Colonic mucosa (tissue), 4 donors: Measurements from ENCODE around the gene TIMELESS. TPM values are rescaled to one million over a fixed set of nuclear protein-coding genes. Genes with fewer than 3 reads are reported as not detected.

ENCODE experiments used
- DNase-seq: peaks from one replicate; pipeline ENCODE4 v3.0.0-alpha.2; 2020
- H3K27ac ChIP-seq: fragments of 200-600 bp; one replicate; pipeline ENCODE4 v1.8.0; 2021
- H3K27me3 ChIP-seq: fragments of 200-600 bp; one replicate; pipeline ENCODE4 v1.8.0; 2021
- H3K36me3 ChIP-seq: fragments of 200-600 bp; one replicate; pipeline ENCODE4 v1.8.0; 2021
- H3K4me1 ChIP-seq: fragments of 200-600 bp; one replicate; pipeline ENCODE4 v1.8.0; 2021; ENCODE audit warnings: mild to moderate bottlenecking
- H3K4me3 ChIP-seq: fragments of 200-600 bp; one replicate; pipeline ENCODE4 v1.8.0; 2021
- H3K9ac ChIP-seq, 2 donors: one replicate each; pipeline ENCODE4 v1.7.0; 2013; ENCODE audit warnings: control low read depth in 2 of 2, low read depth in 2 of 2, low read length in 2 of 2
- H3K9me3 ChIP-seq: fragments of 200-600 bp; one replicate; pipeline ENCODE4 v1.8.0; 2021
- intact Hi-C: fragments of 100-400 bp; cut with DNase I; formaldehyde crosslinking; loops from one replicate; pipeline ENCODE4 v1.14.1; 2022
- total RNA-seq, 2 donors: library from RNA; stranded (reverse); fragmentation: NEBNext Ultra II Directional in 1 of 2; extraction: Animal tissue kit (Norgen Biotek cat#: 25700) in 1 of 2; gene quantifications; one replicate each; pipeline ENCODE4 v1.2.1, GENCODE V29; 2021
- TF ChIP-seq, protein P1 (sequence below): fragments of 200-600 bp; IDR thresholded peaks from one replicate; pipeline ENCODE4 v1.8.0; 2022; ENCODE audit warnings: antibody characterized with exemption, mild to moderate bottlenecking
- donor health status: healthy.
- donor health status: DM: no; HTN: no; CAD: no.
- donor health status: DM: no; HTN: no; CAD: no.

The TIMELESS gene
- total RNA-seq, 2 donors from 2014 or later = 9.1 to 36.4 TPM

GRCh38 chr12:56479625-56480024 lies 30.4 kb upstream of the TIMELESS start:
- TF ChIP-seq, protein P1, sequence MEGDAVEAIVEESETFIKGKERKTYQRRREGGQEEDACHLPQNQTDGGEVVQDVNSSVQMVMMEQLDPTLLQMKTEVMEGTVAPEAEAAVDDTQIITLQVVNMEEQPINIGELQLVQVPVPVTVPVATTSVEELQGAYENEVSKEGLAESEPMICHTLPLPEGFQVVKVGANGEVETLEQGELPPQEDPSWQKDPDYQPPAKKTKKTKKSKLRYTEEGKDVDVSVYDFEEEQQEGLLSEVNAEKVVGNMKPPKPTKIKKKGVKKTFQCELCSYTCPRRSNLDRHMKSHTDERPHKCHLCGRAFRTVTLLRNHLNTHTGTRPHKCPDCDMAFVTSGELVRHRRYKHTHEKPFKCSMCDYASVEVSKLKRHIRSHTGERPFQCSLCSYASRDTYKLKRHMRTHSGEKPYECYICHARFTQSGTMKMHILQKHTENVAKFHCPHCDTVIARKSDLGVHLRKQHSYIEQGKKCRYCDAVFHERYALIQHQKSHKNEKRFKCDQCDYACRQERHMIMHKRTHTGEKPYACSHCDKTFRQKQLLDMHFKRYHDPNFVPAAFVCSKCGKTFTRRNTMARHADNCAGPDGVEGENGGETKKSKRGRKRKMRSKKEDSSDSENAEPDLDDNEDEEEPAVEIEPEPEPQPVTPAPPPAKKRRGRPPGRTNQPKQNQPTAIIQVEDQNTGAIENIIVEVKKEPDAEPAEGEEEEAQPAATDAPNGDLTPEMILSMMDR = no peak
- Histone ChIP-seq H3K4me1 (no peaks in the 10 kb centered on the region), H3K9ac (no peak overlapping the region), H3K4me3 (no peak overlapping the region), H3K27ac (no peak overlapping the region), H3K36me3 (no peaks in the 10 kb centered on the region), H3K27me3 (no peaks in the 10 kb centered on the region), H3K9me3 (no peaks in the 10 kb centered on the region)
- intact Hi-C loops = no loop called here
- no peak for DNase-seq

GRCh38 chr12:56477521-56478225 lies 28.4 kb upstream of the TIMELESS start:
- DNase-seq = no peak
- H3K36me3 ChIP-seq = no peaks in the 10 kb centered on the region
- no peak overlapping the region for H3K27ac ChIP-seq
- TF ChIP-seq, protein P1 = no peak
- no peaks in the 10 kb centered on the region for H3K4me1 ChIP-seq
- intact Hi-C loops = no loop called here
- H3K9me3 ChIP-seq = no peaks in the 10 kb centered on the region
- no peak overlapping the region for H3K4me3 ChIP-seq
- no peaks in the 10 kb centered on the region for H3K27me3 ChIP-seq
- H3K9ac ChIP-seq = no peak overlapping the region

GRCh38 chr12:56476972-56477432 lies 27.8 kb upstream of the TIMELESS start:
- Histone ChIP-seq H3K36me3 (no peaks in the 10 kb centered on the region), H3K9ac (no peak overlapping the region), H3K4me1 (no peaks in the 10 kb centered on the region), H3K27ac (no peak overlapping the region), H3K9me3 (no peaks in the 10 kb centered on the region), H3K27me3 (no peaks in the 10 kb centered on the region), H3K4me3 (no peak overlapping the region)
- TF ChIP-seq, protein P1 = no peak
- DNase-seq = no peak
- intact Hi-C loops = no loop called here

- TF ChIP-seq, protein P1 = no peak
Measured at GRCh38 chr12:56476143-56476542, 26.9 kb upstream of the TIMELESS start.

GRCh38 chr12:56474389-56474788 lies 25.2 kb upstream of the TIMELESS start:
- Histone ChIP-seq H3K4me1 (peaks cover 2% of the 10 kb centered on the region), H3K9me3 (no peaks in the 10 kb centered on the region), H3K36me3 (no peaks in the 10 kb centered on the region), H3K27ac (no peak overlapping the region), H3K27me3 (no peaks in the 10 kb centered on the region), H3K9ac (no peak overlapping the region), H3K4me3 (no peak overlapping the region)
- no peak for DNase-seq
- intact Hi-C loops = no loop called here
- TF ChIP-seq, protein P1 = no peak

More at GRCh38 chr12:56476143-56476542, 26.9 kb upstream of the TIMELESS start:
- no peaks in the 10 kb centered on the region for H3K27me3 ChIP-seq
- no peaks in the 10 kb centered on the region for H3K4me1 ChIP-seq
- H3K4me3 ChIP-seq = no peak overlapping the region
- H3K9ac ChIP-seq = no peak overlapping the region
- H3K36me3 ChIP-seq = no peaks in the 10 kb centered on the region
- no peak overlapping the region for H3K27ac ChIP-seq
- intact Hi-C loops = no loop called here
- no peak for DNase-seq
- H3K9me3 ChIP-seq = no peaks in the 10 kb centered on the region
